Activated CD8-positive, alpha-beta memory T cell treated with anti-CD3 and anti-CD28 coated beads, Interleukin-2, amount 50 U/mL, for 48 hours (primary cell): ENCODE data around the gene MYH6.
"Not testable (repeated sequence)": the region's sequence is repeated elsewhere in the genome, so short reads cannot be mapped to it uniquely, and the experiment has no call there.

Source experiments
- DNase-seq: peaks from one replicate; pipeline ENCODE4 v3.0.0-alpha.2; 2020

Gene MYH6

DNA sequence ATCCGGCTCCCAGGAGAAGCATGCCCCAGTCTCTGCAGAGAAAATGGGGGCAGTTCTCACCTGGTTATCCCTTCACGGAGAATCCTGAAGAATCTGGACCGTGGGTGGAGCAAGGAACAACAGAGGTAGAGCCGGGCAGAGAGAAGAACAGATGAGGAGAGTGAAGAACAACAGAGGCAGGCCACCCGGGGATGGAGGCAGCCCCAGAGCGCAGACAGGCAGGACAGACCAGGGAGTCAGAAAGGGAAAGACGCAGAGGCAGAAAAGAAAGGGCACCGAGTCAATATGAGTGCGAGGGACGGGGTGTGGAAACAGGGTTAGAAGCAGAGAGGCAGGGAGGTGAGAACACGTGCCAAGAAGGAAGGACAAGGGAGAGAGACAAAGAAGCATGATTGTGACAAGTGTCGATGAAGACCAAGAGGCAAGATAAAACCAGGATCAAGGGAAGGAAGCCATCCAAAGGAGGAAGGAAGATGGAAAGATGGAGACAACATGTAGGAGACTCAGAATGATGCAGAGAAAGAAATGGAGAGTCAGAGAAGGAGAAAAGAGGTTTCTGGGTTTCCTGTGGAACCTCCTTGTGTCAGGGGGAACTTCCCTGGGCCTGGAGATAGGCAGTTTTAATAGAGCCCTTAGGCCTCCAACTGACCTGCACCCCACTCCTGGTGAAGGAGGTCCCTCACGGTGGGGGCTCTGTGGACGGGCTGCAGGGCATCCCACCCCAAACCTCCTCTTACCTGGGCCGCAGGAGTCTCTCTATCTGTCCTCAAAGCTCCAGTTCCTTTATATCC lies at the start of gene MYH6:
TSS of gene MYH6 (minus strand) at position 758 of the 791 bp plus-strand sequence. CDS start 1,050 bp downstream, outside the sequence.
- no peak for DNase-seq

DNA sequence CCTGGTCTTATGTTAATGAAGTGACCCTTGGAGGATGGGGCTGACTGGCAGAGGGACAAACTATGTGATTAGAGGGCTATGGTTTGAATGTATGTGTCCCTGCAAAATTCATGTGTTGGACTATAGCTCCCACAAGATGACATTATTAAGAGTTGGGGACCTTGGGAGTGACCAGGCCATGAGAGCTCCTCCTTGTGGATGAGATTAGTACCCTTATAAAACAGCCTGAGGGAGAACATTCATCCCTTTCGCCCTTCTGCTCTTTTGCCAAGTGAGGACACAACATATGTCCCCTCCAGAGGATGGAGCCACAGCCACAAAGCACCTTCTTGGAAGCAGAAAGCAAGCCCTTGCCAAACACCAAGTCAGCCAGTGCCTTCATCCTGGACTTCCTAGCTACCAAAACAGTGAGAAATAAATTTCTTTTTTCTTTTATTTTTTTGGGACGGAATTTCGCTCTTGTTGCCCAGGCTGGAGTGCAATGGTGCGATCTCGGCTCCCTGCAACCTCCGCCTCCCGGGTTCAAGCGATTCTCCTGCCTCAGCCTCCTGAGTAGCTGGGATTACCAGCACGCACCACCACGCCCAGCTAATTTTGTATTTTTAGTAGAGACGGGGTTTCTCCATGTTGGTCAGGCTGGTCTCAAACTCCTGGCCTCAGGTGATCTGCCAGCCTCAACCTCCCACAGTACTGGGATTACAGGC lies 49.0 kb upstream of the MYH6 start:
- DNase-seq = not testable (repeated sequence)

DNA sequence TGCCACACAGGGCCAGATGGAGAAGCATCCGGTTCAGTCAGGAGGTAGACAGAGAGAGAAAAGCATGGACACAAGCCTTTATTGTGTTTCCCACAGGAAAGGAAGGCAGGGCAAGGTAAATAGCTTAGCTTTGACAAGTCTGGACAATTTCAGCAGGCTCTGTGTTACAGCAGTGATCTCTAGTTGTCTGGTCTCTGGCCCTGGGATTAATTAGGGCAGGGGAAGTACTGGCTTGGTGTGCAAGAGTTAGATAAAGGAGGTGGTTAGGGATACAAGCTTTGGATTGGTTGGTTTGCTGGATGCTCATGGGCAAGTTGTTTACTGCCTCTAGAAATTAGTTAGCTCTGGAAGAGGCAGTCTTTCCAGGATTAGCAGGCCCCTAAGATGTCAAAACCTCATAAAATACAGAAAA lies 46.4 kb upstream of the MYH6 start:
- DNase-seq = no peak

DNA sequence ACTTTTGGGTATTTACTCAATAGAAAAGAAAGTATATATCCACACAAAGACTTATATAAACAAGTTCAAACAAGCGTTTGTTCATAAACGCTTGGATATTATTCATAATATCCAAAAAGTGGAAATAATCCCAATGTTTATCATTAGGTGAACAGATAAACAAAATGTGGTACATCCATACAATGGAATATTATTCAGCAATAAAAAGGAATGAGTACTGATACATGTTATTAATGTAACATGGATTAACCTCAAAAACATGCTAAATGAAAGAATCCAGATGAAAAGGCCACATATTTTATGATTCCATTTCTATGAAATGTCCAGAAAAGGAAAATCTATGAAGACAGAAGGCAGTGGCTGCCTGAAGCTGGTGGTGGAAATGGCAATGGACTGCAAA lies 44.2 kb upstream of the MYH6 start:
- DNase-seq = no peak

DNA sequence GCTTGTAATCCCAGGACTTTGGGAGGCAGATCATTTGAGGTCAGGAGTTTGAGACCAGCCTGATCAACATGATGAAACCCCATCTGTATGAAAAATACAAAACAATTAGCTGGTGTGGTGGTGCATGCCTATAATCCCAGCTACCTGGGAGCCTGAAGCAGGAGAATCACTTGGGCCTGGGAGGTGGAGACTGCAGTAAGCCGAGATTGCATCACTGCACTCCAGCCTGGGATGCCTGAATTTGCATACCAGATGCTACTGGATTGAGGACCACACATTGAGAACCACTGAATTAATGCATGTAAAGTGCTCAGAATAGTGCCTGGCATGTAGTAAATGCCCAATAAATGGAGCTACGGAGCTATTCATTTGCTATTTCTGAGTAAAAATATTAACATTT lies 42.3 kb upstream of the MYH6 start:
- DNase-seq = no peak

DNA sequence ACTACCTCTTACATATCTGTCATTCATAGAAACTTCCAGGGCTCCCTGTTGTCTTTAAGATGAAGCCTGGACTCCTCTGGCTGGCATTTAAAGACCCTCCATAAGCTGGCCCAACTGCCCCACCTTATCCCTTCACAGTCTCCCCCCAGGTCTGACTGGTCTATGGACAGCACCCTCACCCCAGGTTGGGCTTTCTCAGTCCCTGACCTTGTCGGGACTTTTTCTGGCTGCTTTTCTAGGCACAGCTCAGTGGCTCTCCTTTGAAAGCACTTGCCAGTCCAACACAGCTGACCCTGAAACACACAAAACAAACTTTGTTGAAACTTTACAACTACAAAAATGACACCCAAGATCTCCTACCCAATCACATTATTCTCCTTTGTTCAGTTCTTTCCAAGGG lies 41.2 kb upstream of the MYH6 start:
- DNase-seq = peak; percentile 32

DNA sequence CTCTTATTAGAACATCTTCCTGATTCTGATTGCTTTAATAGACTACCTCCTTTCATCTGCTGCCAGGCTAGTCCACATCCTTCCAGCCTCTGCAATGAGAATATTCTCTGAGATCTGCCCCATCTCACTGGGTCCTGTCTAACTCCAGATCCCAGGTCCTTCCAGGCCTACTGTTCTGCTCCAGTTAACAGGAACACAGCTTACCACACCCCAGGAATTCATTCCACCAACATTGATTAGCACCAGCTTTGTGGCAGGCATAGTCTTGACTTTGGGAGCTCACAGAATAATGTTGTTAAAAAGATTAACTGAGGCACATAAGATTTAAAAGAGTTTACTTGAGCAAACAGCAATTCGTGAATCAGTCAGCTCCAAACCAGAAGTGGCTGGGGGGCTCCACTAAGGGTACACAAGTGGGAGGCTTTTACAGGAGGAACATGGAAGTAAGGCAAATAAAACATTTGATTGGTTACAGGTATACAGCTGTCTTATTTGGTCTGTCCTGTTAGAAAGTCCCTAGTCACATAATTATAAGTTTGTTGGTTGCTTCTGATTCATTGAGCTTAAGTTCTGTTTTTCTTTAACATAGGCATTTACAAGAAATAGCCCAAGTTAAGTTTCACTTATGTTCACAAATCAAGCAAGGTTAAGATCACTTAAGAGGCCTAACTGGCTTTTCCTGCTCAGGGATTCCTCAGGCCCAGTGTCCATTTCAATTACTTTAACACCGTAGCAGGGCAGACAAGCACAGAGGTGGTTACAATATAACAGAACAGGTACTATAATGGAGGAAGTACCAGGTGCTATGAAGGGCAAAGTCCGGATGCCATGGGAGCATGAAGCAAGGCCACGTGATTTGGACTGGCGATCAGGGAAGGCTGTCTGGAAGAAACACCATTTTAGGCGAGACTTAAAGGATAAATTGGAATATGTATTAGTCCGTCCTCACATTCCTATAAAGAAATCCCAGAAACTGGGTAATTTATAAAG lies 39.6 kb upstream of the MYH6 start:
- peak; percentile 20 for DNase-seq

DNA sequence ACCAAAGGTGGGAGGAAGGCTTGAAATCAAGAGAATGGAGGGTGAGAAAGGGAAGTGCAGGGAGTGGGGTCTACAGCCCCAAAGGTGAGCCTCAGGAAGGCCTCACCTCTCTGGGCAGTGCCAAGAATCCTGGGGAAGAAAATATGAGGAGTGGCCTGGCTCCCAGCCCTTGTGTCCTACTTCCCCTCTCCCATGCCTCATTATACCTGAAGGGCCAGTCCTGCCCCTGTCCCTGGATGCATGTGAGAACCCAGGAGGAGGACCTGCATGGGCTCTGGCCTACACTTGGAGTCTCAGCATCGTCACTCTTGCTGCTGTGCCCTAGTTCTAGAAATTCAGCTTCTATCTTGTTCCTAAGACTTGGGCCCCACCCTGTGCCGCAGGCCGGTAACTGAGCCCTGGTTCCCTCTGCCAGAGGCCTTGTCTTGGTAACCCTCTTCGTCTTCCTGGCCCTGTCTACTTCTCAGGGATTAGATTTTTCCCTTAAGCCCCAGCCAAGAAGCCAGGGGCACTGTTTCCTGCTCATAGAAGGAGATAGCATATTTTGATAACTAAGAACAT lies 38.3 kb upstream of the MYH6 start:
- peak; percentile 20 for DNase-seq

DNA sequence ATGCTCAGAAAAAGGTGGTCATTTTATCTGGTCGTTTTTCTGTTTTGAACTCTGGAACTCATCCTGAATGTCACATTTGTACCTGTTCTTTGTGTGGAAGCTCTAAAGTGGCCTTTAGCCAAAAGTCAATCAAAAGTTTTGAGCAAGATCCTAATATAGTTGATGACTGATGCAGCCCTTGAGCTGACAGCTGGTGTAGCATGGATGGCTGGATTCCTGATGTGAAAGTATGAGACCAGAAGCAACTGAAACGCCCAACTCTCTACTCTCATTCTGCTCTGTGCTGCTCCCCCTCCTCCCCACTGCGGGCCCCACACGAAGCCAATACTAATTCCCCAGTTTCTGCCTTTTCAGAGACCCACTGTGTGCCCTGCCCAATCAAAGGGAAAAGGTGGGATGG lies 37.7 kb upstream of the MYH6 start:
- peak; percentile 26 for DNase-seq

DNA sequence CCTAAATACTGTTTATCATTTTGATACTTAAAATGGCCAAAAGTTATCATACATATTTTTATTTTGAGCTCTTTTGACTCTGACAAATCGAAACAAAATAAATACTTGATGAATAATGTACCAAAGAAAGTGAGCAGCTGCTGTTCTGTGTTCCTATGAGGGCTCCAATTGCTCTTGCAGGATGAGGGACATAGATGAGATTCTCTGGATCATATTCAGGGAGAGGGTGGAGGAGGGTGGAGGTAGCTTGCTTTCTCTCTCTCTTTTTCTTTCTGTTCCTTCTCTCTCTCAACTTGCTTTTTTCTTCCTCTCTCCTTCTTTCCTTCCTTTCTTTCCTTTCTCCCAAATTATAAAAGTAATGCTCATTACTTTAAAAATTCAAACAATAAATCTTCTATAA lies 36.2 kb upstream of the MYH6 start:
- no peak for DNase-seq

DNA sequence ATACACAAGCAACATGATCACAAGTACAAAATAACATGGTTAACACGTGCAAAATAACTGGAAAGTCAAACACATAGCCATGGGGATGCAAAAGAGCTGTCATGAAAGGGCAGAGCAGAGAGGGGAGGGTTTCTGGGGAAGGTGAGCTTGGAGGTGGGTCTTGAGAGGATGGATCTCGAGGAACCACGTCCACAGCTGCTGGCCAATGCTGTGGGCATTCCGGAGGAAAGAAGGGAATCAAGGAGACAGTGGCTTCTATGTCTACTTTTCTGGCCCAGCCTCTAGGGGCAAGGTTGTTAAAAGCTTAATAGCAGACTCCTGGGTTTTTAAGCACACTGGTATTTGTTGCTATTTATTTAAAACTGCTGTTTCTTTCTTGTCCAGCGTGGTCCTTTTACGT lies 35.8 kb upstream of the MYH6 start:
- peak; percentile 32 for DNase-seq

DNA sequence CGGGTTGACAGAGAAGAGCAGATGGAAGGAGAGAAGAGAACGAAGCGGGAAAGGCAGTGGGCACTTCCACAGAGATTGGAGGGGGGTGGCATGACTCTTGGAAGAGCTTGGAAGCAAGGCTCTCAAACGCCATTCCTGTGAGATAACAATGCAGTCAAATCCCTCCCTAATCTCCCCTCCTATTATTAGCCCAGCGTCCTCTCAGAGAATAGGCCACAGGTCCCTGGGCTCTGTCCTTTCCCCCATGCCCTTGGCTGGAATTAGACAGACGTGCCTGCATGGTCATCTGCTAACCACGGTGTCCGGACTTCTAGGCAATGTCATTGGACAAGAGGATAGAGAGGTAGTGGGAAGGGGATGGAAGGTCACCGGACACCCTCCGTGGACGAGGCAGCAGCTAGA lies 35.3 kb upstream of the MYH6 start:
- DNase-seq = peak; percentile 28

DNA sequence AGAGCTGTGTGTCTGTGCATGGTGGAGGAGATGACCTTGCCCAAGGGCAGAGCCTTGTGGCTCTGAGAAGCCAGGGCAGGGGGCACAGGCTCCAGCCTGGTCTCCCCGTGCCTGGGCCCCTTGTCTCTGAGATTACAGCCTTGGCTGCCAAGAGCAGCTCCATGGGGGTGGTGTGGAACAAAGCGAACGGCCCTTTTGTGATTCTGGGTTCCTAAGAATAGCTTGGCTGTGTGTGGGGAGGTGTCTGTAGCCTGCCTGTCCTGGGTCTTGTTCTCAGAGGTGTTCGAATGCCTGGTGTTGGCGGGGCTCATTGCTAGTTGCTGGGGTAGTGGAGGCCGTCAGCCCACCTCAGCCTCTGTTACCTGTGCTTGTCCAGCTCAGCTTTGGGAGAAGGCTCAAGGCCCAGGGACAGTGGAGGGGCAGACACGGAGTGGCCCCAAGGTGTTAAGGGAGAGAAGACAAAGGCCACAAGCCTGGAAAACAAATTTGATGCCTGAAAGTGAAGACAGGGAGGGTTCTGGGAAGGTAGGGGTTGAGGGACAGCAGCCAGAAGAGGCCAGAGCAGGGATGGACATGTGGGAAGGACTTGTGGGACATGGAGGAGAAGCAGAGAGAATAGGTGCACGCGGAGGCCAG lies 34.8 kb upstream of the MYH6 start:
- DNase-seq = peak; percentile 30

DNA sequence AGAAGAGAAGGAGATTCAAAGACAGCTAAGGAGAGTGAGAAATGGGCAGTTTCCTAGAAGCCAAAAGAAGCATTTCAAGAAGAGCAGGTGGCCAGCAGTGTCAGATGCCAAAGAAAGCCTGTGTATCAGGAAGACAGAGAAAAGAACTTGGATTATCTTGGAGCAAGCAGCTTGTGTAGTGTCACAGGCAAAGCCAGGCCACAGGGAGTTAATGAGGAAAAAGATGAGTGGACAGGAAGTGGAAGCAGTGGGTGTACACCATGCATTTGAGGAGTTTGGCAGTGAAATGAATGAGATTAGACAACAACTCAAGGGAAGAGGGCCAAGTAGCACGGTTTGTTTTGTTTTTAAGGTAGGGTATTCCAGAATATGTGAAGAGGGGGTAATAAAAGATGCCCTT lies 33.0 kb upstream of the MYH6 start:
- DNase-seq = no peak

DNA sequence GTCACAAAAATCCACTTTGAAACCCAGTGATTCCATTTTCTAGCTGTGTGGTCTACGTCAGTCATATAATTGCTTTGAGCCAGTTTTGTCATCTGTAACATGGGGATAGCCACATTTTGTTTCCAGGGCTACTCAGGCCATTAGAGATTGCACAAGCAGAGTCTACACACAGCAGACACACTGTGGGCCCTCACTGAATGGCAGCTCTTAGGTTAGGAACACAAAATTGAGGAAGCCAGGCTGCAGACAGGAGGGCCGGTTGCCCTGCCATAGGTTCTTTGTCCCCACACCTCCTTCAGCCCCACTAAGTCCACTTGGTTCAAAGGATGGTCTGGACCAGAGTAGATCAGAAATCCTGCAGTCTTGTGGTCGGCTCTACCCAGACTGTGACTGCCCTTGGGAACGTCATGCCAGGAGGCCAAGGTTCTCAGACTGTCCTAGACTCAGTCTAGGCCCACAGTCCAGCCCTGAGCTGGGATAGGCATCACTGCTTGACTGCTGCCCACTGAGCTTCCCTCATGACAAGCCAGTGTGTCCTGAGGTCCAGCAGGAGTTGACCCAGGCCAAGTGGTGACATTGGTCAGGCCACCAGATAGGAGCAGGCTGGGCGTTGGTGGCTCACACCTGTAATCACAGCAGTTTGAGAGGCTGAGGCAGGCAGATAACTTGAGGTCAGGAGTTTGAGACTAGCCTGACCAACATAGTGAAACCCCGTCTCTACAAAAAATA lies 31.2 kb upstream of the MYH6 start:
- peak; percentile 37 for DNase-seq

DNA sequence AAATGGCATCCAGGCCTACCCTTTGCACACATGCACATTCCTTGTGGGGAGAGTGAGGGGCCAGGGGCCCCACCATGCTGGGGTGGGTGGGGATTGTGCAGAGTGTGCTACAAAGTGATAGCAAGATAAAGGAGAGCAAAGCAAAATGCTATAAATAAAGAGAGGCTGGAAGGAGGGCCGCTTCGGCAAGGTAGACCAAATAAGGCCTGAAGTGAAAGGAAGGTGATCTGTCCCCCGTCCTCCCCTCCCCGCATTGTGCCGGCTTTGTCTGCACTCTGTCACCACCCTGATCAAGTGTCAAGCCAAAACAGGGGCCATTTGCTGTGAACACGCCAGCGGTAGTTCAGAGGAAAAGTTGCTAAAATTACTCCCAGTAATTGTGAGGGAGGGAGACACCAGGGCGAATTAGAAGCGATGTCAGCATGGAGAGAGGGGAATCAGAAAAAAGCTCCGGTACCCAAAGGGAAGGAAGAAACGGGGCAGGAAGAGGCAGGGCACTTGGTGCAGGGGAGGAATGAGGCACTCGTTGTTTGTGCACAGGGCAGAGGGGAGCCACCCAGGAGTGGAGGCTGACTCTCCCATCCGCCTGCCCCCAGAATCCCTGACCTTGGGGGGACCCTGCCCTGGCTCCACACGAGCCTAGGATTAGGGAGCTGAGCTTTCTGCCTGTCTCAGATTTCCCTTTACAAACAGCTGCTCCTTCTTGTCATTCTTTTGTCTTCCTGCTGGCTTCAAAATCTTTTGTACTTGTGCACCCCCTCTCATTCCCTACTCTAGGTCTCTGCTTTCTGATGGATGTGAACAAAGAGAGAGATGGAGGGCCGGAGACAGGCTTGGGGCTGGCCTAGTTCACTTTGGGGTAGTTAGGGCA lies 30.3 kb upstream of the MYH6 start:
- peak; percentile 41 for DNase-seq

DNA sequence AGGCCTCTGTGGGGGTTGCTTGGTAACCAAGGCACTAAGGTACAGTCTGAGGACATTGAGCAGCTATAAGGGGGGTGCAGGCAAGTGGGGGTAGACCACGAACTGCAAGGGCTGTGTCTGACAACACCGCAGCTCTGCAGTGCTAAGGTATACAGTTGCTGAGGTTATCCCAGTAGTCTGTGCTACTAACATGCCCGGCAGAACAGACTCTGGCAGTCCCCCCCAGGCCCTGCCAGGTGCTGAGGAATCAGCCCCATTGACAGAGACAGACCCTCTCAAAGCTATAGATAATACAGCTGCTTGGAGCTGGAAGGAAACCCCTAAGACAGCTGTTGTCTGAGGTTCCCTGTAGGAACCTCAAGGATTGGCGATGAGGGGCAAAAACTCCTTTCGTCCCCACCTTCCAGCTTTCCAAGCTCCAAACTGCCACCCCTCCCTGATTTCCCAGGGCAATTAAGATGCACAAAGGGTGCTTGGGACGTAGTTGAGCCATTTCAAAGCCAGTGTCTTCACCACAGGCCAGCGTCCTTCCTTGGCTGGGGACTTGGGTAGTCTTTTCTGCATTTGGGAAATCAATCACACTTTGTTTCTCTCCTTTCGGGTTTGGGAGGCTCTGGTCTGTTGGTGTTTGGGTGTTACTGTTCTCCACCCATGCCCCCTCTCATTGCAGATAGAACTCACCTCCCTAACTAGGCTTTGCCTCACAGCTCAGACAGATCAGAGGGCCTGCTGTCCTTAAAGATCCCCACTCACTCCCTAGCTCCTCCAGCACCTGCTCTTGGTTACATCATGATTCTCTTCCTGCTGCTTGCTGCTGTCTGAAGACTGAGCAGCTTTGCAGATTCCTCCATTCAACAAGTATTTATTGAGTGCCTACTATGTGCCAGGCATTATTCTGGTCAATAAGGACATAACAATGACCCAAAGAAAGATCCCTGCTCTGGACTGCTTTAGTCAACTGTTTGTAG lies 29.3 kb upstream of the MYH6 start:
- DNase-seq = peak; percentile 35

DNA sequence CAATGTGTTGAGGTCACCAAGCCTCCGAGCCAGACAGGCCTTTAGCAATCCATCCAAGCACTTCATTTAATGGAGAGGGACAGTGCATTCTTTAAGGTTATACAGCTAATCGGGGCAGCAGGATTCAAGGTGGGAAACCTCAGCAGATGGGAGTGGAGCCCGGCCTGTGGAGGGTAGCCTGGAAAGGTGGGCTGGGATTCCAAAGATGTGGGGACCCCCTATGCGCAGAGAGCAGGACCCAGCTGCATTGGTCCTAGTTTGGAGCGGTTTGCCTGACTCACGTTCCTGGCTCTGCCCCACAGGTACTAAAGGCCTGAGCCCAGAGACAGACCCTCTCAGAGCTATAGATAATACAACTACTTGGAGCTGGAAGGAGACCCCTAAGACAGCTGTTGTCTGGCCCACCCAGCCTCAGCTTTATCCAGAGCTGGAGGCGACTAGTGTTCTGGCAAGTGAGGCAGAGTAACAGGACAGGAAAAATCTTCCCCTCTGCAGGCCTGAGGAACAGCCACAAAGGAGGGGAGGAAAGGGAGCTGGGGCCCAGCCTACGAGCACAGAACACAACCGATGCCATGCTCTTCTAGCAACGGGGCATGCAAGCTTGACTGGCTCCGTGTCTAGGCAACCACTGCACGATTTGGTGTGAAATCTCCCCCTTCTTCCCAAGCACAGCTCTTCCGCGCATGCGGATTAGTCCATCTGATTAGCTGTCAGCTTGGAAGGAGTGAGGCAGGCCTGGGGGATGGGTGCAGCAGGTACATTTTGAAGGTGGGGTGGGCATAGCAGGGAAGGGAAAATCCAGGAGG lies 28.5 kb upstream of the MYH6 start:
- peak; percentile 18 for DNase-seq
